B cell (primary cell): ENCODE results near the gene STIMATE. TPM values are rescaled to one million over a fixed set of nuclear protein-coding genes. Genes with fewer than 3 reads are reported as not detected.

Source experiments
- ATAC-seq: fragments of 200-7000 bp; cut with Tn5 transposase; one replicate; pipeline ENCODE4 v1.10.0; 2021; ENCODE audit warnings: low read depth, mild to moderate bottlenecking, moderate number of reproducible peaks, moderate library complexity
- CTCF ChIA-PET: fragments of 350-600 bp; sonication (Branson Sonifier 250); formaldehyde crosslinking; loops from one replicate; lab custom pipeline; 2021; ENCODE audit warnings: antibody characterized with exemption, inconsistent platforms; lab: Charles Lee
- POLR2A ChIA-PET: fragments of 350-600 bp; sonication (Branson Sonifier 250); formaldehyde crosslinking; loops from one replicate; lab custom pipeline; 2021; ENCODE audit warnings: antibody characterized with exemption; lab: Charles Lee
- DNase-seq: peaks from one replicate; pipeline ENCODE4 v3.0.0; 2013
- H2AFZ ChIP-seq: 2 replicates; pipeline ENCODE4 v1.6.1; 2012; ENCODE audit warnings: mild to moderate bottlenecking, low read depth, low read length; ENCODE audit not compliant: insufficient read depth, poor library complexity, severe bottlenecking
- H3K27ac ChIP-seq, 2 donors: 1 replicate in 1 of 2; 2 replicates in 1 of 2; pipeline ENCODE4 v1.5.1; 2012 to 2013; ENCODE audit warnings: low read length in 2 of 2, mild to moderate bottlenecking in 2 of 2, moderate library complexity in 1 of 2
- H3K27me3 ChIP-seq, 4 experiments: fragments of 200-600 bp in 1 of 4; sonication (generic) in 1 of 4; replicated peaks in 1 of 4; 1 replicate in 2 of 4; 2 replicates in 2 of 4; pipeline versions ENCODE4 v1.6.1 to v1.7.0; 2013 to 2016; ENCODE audit warnings: low read length in 3 of 4, mild to moderate bottlenecking in 2 of 4, mixed read lengths in 1 of 4, moderate library complexity in 1 of 4; ENCODE audit not compliant: insufficient read depth in 4 of 4, control insufficient read depth in 3 of 4; ENCODE audit errors: control extremely low read depth in 1 of 4
- H3K36me3 ChIP-seq, 2 experiments: replicated peaks in 1 of 2; 1 replicate in 1 of 2; 2 replicates in 1 of 2; pipeline versions ENCODE4 v1.6.1 to v1.7.1; 2013; ENCODE audit warnings: low read length in 1 of 2; ENCODE audit not compliant: insufficient read depth in 2 of 2, control insufficient read depth in 1 of 2; ENCODE audit errors: control extremely low read depth in 1 of 2, extremely low read depth in 1 of 2
- H3K4me1 ChIP-seq, 2 donors: fragments of 200-600 bp in 1 of 2; sonication (generic) in 1 of 2; 1 replicate in 1 of 2; 2 replicates in 1 of 2; pipeline versions ENCODE4 v1.5.1 to v1.6.1; 2013 to 2017; ENCODE audit warnings: low read length in 2 of 2; ENCODE audit not compliant: control insufficient read depth in 2 of 2, insufficient read depth in 2 of 2
- H3K4me2 ChIP-seq: replicated peaks from 2 replicates; pipeline ENCODE3; 2012; ENCODE audit warnings: mild to moderate bottlenecking, low read depth, low read length; ENCODE audit not compliant: poor library complexity, severe bottlenecking
- H3K4me3 ChIP-seq, 5 experiments: fragments of 200-600 bp in 1 of 5; sonication (generic) in 1 of 5; 1 replicate in 3 of 5; 2 replicates in 2 of 5; pipeline versions ENCODE4 v1.5.1 to v1.7.0; 2011 to 2016; ENCODE audit warnings: low read length in 4 of 5, mild to moderate bottlenecking in 4 of 5, low read depth in 2 of 5, control low read depth in 1 of 5, moderate library complexity in 1 of 5; ENCODE audit not compliant: insufficient read depth in 1 of 5; ENCODE audit errors: control extremely low read depth in 1 of 5, extremely low read depth in 1 of 5
- H3K79me2 ChIP-seq: fragments of 200-600 bp; sonication (generic); one replicate; pipeline ENCODE4 v1.6.0; 2016; ENCODE audit warnings: low read length; ENCODE audit not compliant: control insufficient read depth, insufficient read depth
- H3K9ac ChIP-seq: fragments of 200-600 bp; sonication (generic); 2 replicates; pipeline ENCODE4 v1.6.1; 2017; ENCODE audit warnings: mild to moderate bottlenecking, low read length, moderate library complexity
- H3K9me3 ChIP-seq, 3 donors: one replicate each; pipeline versions ENCODE4 v1.6.1 to v1.7.1; 2013; ENCODE audit warnings: low read length in 2 of 3; ENCODE audit not compliant: control insufficient read depth in 2 of 3, insufficient read depth in 1 of 3; ENCODE audit errors: control extremely low read depth in 1 of 3
- H4K20me1 ChIP-seq: 2 replicates; pipeline ENCODE4 v1.6.0; 2012; ENCODE audit warnings: mild to moderate bottlenecking, low read length; ENCODE audit not compliant: insufficient read depth, control insufficient read depth, poor library complexity, severe bottlenecking
- H3K27ac Mint-ChIP-seq: one replicate; pipeline ENCODE4 v1.8.0; 2021; ENCODE audit warnings: mixed read lengths
- H3K27me3 Mint-ChIP-seq: one replicate; pipeline ENCODE4 v1.8.0; 2021; ENCODE audit warnings: mixed read lengths
- H3K4me1 Mint-ChIP-seq: one replicate; pipeline ENCODE4 v1.8.0; 2021; ENCODE audit warnings: mixed read lengths
- H3K4me3 Mint-ChIP-seq: one replicate; pipeline ENCODE4 v1.8.0; 2021; ENCODE audit warnings: mixed read lengths
- H3K9me3 Mint-ChIP-seq: one replicate; pipeline ENCODE4 v1.8.0; 2022; ENCODE audit warnings: mixed read lengths; ENCODE audit not compliant: insufficient read depth
- CTCF ChIP-seq: fragments of 200-600 bp; IDR thresholded peaks from one replicate; pipeline ENCODE4 v1.8.0; 2022; ENCODE audit warnings: antibody characterized with exemption, mild to moderate bottlenecking
- EZH2 ChIP-seq: IDR thresholded peaks from 2 replicates; pipeline ENCODE4 v1.6.1; 2012; ENCODE audit warnings: borderline replicate concordance, low read depth, mild to moderate bottlenecking, moderate library complexity, low read length; ENCODE audit not compliant: insufficient read depth, poor library complexity, severe bottlenecking
- whole genome bisulfite sequencing: methylation state at CpG from one replicate; pipeline ENCODE4 v1.1.5; 2013; ENCODE audit warnings: missing lambda C conversion rate; ENCODE audit not compliant: insufficient coverage; 5-methylcytosine and 5-hydroxymethylcytosine counted together
- intact Hi-C: fragments of 100-400 bp; cut with micrococcal nuclease; formaldehyde crosslinking; loops from one replicate; pipeline ENCODE4 v1.10.0; 2022
- polyA plus RNA-seq: library from polyadenylated mRNA; depleted of rRNA; stranded (reverse); fragments of >200 nt; gene quantifications from 2 replicates; pipeline ENCODE4 v1.2.3, GENCODE V29; 2012
- total RNA-seq, 2 donors: library from RNA; stranded (reverse); fragments of 120-200 nt in 1 of 2; gene quantifications; 1 replicate in 1 of 2; 2 replicates in 1 of 2; pipeline versions ENCODE4 v1.2.3 to v1.2.4, GENCODE V29; 2013 to 2022

The STIMATE gene
- total and polyA plus RNA-seq, 2 donors (not counting 1 experiment from before 2014, with no cell fraction given) = 24.6 to 38.4 TPM

GRCh38 chr3:52792961-52793695 is 104.2 kb downstream of the STIMATE start:
- H3K9me3 ChIP-seq = no peaks in the 10 kb centered on the region
- H3K4me1 ChIP-seq = no peaks in the 10 kb centered on the region
- H3K27me3 Mint-ChIP-seq = no peaks in the 10 kb centered on the region
- no peaks in the 10 kb centered on the region for H3K36me3 ChIP-seq
- no peak overlapping the region for H3K27ac Mint-ChIP-seq
- no peak overlapping the region for H3K27ac ChIP-seq
- no peak for DNase-seq
- H3K4me3 Mint-ChIP-seq = no peak overlapping the region
- POLR2A ChIA-PET = no interaction called here
- H3K4me1 Mint-ChIP-seq = no peaks in the 10 kb centered on the region
- no peak overlapping the region for H2AFZ ChIP-seq
- 87% methylated on average over 15 of the region's 18 CpGs for WGBS
- TF ChIP-seq CTCF (no peak), EZH2 (no peak)
- no peak for ATAC-seq
- CTCF ChIA-PET = no interaction called here
- H3K79me2 ChIP-seq = no peaks in the 10 kb centered on the region
- intact Hi-C loops = no loop called here
- H4K20me1 ChIP-seq = no peaks in the 10 kb centered on the region
- H3K4me3 ChIP-seq = no peak overlapping the region
- H3K9ac ChIP-seq = no peak overlapping the region
- no peaks in the 10 kb centered on the region for H3K9me3 Mint-ChIP-seq
- H3K4me2 ChIP-seq = no peak overlapping the region
- no peaks in the 10 kb centered on the region for H3K27me3 ChIP-seq

- no peaks in the 10 kb centered on the region for H3K4me1 ChIP-seq
- H3K4me3 ChIP-seq = no peak overlapping the region
- H3K4me2 ChIP-seq = no peak overlapping the region
- ChIA-PET POLR2A (no interaction called here), CTCF (interaction anchor here (0.6 kb wide), 1 partner anchor 15 kb away, joined by 3 read pairs; no protein-coding TSS in a partner anchor)
- Mint-ChIP-seq H3K9me3 (no peaks in the 10 kb centered on the region), H3K4me3 (no peak overlapping the region), H3K27me3 (no peaks in the 10 kb centered on the region), H3K4me1 (no peaks in the 10 kb centered on the region), H3K27ac (no peak overlapping the region)
- H3K79me2 ChIP-seq = no peaks in the 10 kb centered on the region
- no peaks in the 10 kb centered on the region for H4K20me1 ChIP-seq
- no peak overlapping the region for H3K27ac ChIP-seq
- intact Hi-C loops = no loop called here
- no peaks in the 10 kb centered on the region for H3K9me3 ChIP-seq
- H3K27me3 ChIP-seq = no peaks in the 10 kb centered on the region
- TF ChIP-seq EZH2 (no peak), CTCF (no peak)
- no peak overlapping the region for H2AFZ ChIP-seq
- H3K36me3 ChIP-seq = no peaks in the 10 kb centered on the region
- H3K9ac ChIP-seq = no peak overlapping the region
- WGBS = 94% methylated on average over 7 of the region's 7 CpGs
- no peak for ATAC-seq
- no peak for DNase-seq
Observed at GRCh38 chr3:52792413-52792812, 104.9 kb downstream of the STIMATE start.
